Measurements from ENCODE around the gene MLXIP. TPM values are rescaled to one million over a fixed set of nuclear protein-coding genes. Genes with fewer than 3 reads are reported as not detected.
"Not testable (repeated sequence)": the region's sequence is repeated elsewhere in the genome, so short reads cannot be mapped to it uniquely, and the experiment has no call there.

The MLXIP gene
- total RNA-seq, 1 experiment from 2014 or later, result 31.3 TPM

GRCh38 chr12:122051231-122051876 is 27.2 kb upstream of the MLXIP start:
- DNase-seq (ENCODE audit: low spot score), result no peak

DNA sequence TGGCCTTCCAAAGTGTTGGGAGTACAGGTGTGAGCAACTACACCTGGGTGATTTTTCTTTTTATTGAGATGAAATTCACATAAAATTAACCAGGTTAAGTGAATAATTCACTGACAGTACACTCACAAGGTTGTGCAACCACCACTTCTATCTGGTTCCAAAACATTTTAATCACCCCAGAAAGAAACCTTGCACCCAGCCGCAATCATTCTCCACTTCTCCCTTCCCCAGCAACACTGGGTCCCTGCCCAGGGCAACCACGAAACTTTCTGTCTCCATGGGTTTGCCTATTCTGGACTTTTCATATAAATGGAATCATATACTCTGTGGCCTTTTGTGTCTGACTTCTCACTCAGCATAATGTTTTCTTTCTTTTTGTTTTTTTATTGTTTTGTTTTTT is 26.3 kb upstream of the MLXIP start:
- DNase-seq (ENCODE audit: low spot score), result no peak

DNA sequence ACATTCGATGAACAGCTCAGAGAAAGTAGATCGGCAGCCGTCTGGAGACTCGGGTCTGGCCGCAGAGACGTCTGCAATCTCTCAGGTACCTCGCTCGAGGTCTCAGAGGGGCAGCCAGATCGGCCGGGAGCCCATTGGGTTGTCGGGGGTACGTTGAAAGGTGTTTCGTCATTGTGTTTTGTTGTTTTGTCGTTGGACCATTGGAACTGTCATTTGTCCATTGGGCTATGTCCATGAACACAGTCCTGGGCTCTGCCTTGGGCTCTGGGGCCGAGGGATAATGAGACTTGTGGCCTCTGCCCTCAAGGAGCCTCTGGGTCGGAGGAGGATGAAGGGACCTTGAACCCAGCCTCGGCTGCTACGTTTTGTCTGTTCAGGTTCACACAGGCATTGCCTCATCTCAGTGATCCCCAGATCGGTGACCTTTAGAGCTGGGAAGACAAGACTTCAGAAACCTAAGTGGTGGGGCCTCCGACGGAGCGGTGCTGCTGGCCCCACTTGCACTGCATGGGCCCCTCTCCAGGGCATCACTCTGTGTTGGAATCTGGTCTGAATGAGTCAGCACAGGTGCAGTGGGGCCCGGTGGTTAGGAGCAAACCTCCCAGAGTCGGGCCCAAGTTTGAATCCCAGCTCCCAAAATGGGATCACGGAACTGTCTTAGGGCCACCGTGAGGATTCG is 23.6 kb upstream of the MLXIP start:
- no peak for DNase-seq (ENCODE audit: low spot score)

GRCh38 chr12:122056406-122056805 is 22.1 kb upstream of the MLXIP start:
- DNase-seq (ENCODE audit: low spot score), result not testable (repeated sequence)

DNA sequence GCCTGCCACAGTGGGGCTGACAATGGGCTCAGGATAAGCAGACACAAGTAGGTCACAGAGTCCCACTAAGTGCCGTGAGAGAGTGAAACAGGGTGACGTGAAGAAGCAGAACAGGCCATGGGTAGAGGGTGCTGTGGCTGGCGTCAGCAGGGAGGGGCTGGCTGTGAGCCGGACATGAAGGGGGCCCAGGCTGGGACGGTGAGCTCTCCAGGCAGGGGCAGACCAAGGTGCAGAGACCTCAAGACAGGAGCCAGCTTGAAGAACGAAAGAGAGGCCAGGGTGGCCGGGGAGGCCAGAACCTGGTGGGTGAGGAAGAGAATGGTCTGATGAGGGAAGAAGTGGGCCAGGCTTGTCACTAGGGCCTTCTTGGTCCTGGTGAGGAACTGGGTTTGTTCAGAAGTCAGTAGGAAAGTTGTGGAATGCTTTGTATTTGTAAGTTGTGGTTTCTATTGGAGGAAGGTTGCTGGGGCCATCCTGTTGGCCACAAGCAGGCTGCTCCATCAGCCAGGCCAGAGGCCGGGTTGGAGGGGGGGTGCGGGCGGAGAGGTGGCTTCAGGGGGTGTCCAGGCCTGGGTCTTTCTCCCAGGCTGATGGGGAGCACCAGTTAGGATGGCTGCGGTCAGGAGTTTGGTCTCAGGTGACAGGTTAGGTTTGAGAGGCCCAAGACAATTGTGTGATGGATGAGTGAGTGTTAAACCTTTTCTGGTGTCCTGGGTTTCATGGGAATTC is 21.4 kb upstream of the MLXIP start:
- DNase-seq (ENCODE audit: low spot score), result no peak

- DNase-seq (ENCODE audit: low spot score), result no peak
Observed at GRCh38 chr12:122057769-122058168, 20.8 kb upstream of the MLXIP start.

DNA sequence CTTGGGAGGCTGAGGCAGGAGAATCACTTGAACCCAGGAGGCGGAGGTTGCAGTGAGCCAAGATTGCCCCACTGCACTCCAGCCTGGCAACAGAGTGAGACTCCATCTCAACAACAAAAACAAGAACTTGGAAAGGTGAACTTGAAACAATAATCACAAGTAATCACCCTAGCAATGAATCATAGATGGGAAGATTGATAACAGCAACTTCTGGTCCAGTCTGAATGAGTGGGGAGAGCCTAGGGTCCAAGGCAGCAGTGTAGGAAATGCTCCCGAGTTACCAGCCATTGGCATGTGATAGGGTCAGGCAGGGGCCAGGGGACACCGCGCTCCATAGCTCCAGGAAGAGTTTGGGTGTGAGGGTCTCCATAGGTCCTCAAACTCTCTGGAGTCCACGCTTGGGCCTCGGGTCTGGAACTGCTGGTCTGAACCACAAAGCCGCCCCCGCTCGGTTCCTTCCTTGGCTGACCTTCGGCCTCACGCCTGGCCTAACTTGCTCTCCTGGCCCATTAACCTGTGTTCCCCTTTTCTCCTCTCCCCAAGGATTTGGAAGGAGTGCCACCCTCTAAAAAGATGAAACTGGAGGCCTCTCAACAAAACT is 19.9 kb upstream of the MLXIP start:
- no peak for DNase-seq (ENCODE audit: low spot score)

DNA sequence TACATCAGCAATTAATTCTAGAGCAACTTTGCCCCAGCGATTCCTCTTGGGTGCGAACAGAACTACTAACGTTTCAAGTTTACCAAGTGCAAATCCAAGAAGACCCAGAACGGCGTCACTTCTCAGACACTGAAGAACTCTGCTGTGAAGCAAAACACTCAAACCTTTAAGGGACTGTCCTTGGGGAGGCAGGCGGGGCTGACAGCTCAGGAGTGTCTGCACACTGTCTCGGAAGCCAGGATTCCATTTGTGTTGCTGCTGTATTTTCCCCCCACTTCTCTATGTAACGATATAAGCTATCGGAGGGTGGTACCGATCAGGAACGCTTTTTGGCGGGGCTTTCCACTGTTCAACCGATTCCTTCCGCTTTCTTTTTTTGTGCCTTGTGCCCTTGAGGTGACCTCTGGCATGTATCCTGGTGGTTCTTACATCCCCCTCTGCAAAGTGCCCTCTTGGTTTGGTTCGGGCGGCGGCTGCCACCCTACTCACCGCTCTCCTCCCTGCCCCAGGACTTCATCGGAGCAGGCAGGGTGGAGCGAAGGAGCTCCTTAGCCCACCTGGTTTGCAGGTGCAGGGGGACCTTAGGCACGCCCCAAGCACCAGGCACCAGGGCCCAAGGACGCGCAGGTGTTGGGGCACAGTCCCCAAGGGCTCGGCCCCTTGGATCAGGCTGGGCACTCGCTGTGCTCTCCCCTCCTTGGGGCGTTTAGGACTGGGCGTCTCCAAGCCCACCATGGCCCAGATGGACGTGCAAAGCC is 19.2 kb upstream of the MLXIP start:
- DNase-seq (ENCODE audit: low spot score), result no peak

DNA sequence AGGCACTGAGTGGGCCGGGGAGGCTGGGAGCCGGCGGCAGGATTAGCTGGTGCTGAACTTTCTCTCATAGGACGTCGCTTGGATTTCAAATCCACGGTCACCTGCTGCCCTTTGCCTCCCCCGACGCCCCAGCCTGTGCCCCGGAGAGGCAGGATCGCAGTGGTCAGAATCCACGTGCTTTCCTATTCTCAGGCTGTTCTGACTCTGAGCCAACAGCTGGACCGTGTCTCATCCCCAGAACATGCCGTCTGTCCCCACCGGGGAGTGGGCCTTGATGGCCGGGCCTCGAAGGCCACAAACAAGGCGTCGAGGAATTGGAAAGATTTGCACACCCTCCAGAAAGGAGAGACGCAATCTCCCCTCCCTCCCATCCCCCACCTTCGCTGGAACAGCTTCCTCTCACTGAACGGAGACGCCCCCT is 18.5 kb upstream of the MLXIP start:
- no peak for DNase-seq (ENCODE audit: low spot score)

GRCh38 chr12:122061253-122061652 is 17.3 kb upstream of the MLXIP start:
- no peak for DNase-seq (ENCODE audit: low spot score)

GRCh38 chr12:122062832-122063693 is 15.5 kb upstream of the MLXIP start:
- DNase-seq (ENCODE audit: low spot score), result peak; percentile 94

DNA sequence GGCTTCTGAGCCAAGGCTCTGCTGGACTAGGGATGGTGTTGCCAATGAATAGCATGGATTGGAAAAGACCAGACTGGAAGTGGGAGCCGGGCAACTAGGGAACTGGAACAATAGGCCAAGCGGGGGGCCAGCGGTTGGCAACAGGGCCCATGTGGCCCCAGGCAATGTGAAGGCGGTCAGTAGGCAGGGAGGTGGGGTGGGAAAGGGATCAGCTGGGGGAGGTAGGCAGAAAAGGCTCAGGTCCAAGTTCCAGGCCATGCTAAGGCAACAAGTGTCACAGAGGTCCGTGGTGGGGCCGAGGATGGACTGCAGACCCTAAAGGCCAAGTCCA is 14.9 kb upstream of the MLXIP start:
- no peak for DNase-seq (ENCODE audit: low spot score)

DNA sequence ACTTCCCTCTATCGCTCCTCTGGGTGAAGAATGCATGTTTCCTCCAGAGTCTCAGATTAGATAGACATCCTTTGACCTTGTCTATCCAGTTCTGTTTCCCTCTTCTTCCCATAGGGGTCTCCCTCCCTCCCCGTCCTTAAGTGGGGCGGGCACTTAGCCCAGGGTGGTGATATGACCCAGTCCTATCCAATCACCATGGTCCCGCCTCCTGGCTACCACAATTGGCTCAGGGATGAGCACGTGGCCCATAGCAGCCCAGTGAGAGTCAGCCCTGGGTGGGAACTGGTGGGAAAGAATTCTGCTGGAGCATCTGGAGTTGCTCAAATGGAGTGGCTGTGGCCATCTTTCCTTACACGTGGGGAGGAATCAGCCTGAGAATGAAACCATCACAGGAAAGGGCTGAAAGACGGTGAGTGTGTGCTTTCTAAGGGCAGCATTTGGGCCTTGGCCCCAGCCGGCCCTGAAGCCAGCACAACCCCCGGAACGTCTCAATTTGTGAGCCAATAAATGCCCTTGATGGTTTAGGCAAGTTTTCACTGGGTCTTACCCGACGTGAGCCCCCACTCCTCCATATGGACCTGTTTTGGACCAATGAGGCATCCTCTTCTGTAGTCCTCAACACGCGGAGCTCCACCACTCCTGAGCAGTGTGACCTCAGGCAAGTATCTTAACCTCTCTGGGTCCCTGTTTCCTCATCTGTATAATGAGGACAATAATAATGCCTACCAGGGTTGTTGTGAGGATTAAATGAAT is 14.4 kb upstream of the MLXIP start:
- DNase-seq (ENCODE audit: low spot score), result peak; percentile 86

DNA sequence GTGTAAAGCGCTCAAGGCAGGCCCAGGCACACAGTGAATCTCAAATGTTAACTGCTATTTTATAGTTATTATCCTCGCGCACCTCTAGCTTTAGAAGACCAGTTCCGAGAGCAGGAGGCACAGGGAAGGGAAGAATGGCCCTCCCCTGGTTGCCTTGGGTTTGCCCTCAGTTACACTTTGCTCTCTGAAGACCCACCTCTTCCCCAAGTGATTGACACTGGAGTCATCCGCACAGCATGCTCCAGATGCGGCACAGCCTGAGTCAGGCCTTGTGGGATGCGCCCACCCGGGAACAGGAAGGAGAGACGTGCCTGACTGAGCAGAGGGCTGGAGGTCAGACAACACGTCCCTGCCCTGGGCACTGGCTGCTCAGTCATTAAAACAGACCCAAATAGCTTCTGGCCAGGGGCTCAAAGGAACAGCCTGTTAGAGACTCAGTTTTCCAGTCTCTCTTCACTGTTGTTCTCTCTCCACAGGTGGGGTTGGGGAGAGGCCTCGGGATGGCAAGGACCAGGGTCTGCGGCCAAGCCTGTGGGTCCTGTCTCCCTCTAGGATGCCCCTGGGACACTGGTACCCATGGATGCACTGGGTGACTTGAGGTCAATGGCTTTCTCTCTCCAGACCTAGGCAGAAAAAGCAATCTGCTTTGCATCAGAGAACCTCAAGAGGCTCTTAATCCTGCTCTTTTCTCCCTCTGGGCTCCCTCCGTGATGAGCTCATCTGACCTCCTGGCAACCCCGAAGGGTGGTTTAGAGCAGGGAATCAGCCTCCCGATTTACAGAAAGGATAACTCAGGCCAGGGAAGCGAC is 13.6 kb upstream of the MLXIP start:
- no peak for DNase-seq (ENCODE audit: low spot score)

DNA sequence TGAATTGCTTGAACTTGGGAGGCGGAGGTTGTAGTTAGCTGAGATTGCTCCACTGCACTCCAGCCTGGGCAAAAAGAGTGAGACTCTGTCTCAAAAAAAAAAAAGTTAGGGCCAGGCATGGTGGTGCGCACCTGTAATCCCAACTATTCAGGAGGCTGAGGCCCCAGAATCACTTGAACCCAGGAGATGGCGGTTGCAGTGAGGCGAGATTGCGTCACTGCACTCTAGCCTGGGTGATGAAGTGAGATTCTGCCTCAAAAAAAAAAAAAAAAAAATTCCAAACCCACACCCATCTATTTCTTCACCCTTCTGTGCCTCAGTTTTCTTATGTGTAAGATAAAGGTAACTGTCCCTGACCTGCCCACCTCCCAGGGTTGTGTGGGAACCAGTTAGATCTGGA is 11.0 kb upstream of the MLXIP start:
- DNase-seq (ENCODE audit: low spot score), result no peak

DNA sequence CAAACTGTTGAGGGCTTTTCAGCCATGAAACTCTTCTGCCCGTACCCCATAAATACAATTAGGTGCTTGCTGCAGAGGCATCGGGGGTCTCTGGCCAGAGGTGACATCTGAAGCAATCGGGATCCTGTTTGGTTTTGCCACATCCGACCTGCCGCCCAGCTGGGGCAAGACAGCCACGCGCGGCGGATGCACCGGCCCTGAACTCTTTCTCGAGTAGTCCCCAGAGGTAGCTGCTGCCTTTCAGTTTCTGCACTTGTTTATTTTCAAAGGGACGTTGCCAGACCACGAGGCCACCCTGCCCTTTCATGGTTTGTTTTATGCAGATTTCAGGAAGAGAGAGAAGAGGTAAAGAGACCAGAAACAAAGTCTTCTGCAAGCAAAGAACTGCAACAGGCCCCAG is 10.6 kb upstream of the MLXIP start:
- no peak for DNase-seq (ENCODE audit: low spot score)

GRCh38 chr12:122072031-122072970 is 6.3 kb upstream of the MLXIP start:
- DNase-seq (ENCODE audit: low spot score), result no peak

DNA sequence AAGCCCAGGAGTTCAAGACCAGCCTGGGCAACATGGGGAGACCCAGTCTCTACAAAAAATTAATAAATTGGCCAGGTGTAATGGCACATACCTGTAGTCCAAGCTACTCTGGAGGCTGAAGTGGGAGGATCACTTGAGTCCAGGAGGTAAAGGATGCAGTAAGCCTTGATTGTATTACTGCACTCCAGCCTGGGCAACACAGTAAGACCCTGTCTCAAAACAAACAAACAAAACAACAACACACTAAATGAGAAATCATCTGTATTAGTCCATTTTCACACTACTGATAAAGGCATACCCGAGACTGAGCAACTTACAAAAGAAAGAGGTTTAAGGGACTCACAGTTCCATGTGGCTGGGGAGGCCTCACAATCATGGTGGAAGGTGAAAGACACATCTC is 4.7 kb upstream of the MLXIP start:
- DNase-seq (ENCODE audit: low spot score), result no peak

All from HT-29 (cell line).